Lung microvascular endothelial cell (primary cell): Measurements from ENCODE around the gene KIAA0040. TPM values are rescaled to one million over a fixed set of nuclear protein-coding genes. Genes with fewer than 3 reads are reported as not detected.

Experiments used
- DNase-seq, 2 donors: peaks; one replicate each; pipeline versions ENCODE4 v3.0.0 to v3.0.0-alpha.2; 2010; ENCODE audit warnings: low read depth in 2 of 2
- total RNA-seq: library from RNA; depleted of rRNA; stranded (reverse); fragments of >200 nt; gene quantifications from 2 replicates; pipeline ENCODE4 v1.2.1, GENCODE V29; 2014

KIAA0040 gene
- total RNA-seq, 1 donor from 2014 or later, result 4.2 TPM

GRCh38 chr1:175171036-175171913 lies 21.3 kb downstream of the KIAA0040 start:
- no peak for DNase-seq

GRCh38 chr1:175169286-175170018 lies 23.1 kb downstream of the KIAA0040 start:
- DNase-seq, result peak; percentile 86 to 94

DNA sequence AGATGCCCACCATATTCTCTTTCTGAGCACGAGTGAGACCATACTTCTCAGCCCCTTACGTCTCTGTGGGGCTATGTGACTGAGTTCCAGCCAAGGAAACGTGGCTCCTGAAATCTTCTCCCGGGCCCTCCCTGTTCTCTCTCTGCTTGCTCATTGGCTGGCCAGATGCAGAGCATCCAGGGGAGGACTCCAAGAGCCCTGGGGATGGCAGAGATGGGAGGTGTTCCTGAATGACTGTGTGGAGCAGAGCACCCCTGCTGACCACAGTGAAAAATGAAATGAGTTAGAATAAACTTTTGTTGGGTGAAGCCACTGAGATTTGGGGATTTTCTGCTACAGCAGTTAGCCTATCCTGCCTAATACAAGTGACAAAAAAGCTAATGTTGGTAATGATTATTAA lies 23.8 kb downstream of the KIAA0040 start:
- peak; percentile 35 to 63 for DNase-seq

DNA sequence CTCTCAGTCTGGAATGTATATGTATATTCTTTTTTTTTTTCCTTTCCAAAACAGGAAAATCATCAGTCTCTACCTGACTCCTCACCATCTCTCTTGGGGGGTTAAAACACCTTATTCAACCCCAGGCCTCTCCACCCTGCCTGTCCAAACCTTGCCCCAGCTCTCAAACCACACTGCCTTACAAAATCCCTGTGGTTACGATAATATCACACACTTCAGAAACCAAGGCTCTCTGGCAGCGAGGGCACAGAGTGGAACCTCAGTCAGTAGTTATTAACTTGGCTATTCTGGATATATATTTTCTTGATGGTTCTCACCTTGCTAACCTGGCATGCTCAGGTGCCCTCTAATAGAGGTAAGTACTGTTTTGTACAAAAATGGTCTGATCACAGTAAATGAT lies 24.7 kb downstream of the KIAA0040 start:
- no peak for DNase-seq

DNA sequence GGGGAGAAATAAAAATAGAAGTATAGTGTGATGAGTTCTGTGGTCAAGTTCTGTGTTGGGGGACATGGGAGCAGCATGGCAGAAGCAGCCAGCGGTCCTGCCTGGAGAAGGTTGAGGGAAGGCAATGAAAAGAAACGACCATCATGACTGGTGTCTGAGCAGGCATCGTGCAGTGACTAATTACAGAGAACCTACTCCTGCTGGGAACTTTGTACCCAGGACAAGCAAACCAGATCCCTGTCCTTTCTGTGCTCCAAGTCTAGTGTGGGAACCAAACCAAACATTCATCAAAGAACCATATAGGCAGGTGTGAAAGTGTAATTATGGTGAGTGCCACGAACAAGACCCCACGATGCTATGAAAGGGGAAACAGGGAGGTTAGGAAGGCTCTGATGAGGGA lies 25.8 kb downstream of the KIAA0040 start:
- no peak for DNase-seq

GRCh38 chr1:175164751-175165150 lies 27.8 kb downstream of the KIAA0040 start:
- DNase-seq, result no peak

GRCh38 chr1:175163702-175164101 lies 28.9 kb downstream of the KIAA0040 start:
- DNase-seq, result no peak

DNA sequence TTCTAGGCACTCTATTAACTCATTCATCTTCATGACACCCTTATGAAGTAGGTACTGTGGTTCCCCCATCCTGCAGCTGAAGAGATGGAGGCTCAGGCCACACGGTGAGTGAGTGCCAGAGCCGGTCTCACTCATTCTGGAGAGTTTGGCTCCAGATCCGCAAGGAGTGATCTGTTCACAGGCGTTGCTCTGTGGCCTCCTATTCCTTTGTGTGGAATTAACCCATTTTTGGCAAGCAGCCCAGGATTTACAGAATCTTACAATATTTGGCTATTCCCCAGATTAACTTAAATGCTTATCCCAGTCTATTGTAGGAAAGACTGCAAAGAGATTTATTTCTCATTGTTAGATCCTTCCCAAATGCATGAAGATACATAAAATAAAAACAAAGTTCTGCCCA lies 29.6 kb downstream of the KIAA0040 start:
- DNase-seq, result peak in 1 of 2 donors; percentile 51

GRCh38 chr1:175158170-175158591 lies 34.4 kb downstream of the KIAA0040 start:
- peak in 1 of 2 donors; percentile 33 for DNase-seq

DNA sequence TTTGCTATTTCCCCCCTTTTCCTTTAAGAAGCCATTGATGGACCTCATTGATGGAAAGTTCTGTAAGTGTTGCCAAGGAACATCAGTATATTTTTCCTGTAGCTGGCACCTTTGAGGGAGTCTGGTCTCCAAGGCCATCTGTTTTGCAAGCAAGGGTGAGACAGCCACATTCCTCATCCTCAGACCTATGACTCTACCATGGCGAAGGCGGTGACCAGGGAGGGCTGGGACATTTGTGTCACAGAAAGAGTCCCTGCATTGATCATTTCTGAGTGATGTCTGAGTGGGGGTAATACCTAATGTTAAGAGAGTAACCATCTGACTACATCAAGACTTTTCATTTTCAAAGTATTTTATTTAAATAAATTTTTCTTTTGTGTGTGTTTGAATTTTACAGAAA lies 35.4 kb downstream of the KIAA0040 start:
- DNase-seq, result no peak

DNA sequence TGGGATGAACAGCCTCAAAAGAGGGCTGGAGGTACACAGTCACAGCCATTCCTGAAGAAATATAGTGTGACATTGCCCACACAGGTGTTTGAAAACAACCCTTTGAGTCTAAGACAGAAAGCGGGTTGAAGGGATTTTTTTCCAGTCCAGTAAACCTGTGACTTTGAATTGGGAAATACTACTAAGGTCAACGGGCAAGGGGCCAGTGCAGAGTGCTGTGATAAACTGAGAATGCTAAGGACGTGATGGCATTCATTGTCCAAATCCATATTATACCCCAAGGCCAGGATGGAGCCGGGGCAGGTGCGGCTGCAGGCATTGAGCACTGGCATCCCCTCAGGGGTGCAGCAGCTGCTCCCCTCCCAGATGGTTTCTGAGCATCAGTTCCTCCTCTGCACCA lies 36.6 kb downstream of the KIAA0040 start:
- no peak for DNase-seq

- DNase-seq, result no peak
Measured at GRCh38 chr1:175155473-175155856, 37.1 kb downstream of the KIAA0040 start.

DNA sequence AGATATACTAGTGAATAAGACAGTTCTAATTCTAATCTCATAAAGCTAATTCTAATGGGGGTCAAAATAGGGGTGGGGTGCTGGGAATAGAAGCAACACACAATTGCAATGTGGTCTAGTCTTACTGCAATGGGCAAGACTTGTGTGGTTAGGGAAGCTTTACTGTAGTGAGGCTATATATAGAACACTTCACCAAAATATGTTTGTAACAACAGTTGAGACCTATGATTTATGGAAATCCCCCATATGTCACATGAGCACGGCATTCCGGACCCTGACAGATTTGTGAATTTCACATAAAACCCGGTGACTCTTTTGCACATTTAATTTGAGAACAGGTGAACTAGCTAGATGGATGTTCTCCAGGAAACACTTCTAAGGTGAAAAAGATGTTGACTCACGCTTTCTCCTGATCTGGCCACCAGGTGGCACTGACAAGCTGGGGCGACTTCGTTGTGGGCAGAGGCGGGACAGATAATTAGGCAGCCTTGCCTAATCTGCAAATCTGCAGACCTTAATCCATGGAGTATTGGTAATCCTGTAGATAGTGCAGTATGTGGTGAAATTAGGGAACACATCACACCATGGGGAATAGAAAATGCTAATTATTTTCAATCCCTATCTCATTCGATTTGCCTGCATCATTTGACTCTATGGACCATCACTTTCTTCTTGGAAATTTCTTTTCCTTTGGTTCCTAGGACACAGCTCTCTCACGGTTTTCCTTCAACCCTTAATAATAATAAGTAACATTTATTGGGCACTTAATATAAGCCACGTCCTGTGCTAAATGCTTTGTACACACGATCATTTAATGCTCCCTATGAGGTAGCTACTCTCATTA lies 37.7 kb downstream of the KIAA0040 start:
- peak; percentile 66 to 73 for DNase-seq

- DNase-seq, result peak; percentile 52 to 66
Measured at GRCh38 chr1:175152006-175152652, 40.4 kb downstream of the KIAA0040 start.

DNA sequence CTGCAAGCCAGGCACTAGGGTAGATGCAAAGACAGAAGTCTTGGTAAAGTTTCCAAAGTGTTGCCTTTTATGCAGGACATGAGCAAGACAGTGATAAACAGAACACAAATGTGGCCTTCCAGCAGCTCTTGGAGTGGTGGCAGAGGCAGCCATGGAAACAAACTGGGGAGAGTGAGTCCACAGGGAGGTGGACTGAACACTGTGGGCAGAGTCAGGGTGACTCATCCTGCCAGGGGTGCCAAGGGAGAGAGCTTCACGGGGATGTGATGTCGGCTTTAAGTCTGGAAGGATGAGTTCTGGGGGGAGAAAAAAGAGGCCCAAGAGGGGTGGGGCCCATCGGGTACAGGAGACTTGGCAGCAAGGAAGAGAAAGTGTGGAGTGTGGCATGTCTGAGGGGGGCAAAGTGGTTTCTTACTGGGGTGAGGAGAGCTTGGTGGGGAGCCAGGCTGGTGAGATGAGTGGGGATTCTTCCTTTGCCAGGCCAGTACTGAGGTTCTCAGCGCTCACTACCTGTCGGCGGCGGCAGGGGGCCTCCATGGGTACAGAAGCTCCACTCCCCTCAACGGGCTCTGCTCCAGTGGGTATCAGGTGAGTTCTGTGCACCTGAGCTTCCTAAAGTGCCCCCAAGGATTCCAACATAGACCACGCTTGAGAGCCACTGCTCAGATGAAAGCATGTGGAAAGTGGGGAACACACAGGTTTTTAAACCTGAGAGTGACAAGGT lies 41.8 kb downstream of the KIAA0040 start:
- peak in 1 of 2 donors; percentile 19 for DNase-seq

DNA sequence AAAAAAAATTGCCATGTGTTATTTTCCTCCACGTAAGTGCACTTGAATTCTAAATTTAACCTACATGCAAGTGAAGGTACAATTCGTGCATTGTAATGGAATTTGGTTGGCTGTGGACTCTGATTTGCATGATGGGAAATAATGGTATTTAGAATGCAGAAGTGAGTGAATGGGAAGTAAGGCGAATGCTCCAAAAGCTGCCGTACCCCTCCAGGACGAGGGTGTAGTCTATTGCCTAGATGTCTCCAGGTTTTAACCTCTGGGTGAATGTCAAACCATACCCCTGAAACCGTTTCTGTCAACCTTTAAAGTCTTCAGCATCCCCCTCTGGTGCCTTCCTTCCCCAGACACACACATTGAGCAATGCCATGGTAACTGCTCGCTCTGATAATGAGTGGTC lies 44.5 kb downstream of the KIAA0040 start:
- no peak for DNase-seq

DNA sequence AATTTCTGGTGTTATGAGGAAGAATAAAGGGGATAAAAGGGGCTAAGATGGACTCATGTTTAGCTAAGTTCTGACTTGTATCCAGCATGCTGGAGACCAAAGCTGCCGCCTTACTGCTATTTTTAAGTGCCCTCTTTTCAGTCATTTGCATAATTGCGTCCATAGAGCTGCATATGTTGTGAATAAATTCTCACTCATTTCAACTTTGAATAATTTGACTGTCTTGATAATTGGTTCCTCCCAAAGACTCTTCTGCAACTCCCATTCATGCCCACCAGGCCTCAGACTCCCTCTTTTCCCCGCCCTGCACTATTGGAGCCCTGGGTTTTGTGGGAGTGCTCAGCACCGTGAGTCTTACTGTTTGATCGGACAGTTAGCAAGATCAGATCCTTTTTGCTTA lies 45.0 kb downstream of the KIAA0040 start:
- no peak for DNase-seq

GRCh38 chr1:175146529-175147213 lies 45.9 kb downstream of the KIAA0040 start:
- DNase-seq, result peak; percentile 60 to 71

DNA sequence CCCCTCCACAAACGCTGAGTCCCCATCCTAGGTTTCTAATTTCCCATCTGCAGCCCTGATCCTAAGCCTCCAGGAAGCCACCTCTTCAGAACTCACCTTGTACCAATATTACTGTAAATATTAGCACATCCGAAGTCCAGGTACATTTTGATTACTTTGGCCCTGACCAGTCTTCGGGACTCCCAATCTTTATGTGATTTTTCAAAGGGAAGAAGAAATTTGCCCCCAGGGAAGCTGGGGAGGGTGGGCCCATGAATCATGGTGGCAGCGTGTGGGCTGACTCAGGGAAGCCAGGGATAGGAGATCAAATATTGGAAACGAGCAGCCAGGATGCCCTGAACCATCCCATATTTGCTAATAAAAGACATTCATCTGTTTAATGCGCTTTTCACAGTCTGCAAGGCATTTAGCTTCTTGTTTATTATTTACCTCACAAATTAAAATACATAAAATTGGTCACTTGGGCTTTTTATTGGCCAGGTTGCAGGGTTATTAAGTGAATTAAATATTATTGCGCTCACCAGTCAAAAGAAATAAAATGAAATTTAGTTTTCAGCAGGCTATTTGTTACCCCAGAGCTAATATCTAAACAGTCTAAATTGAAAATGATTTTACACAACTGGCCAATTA lies 46.6 kb downstream of the KIAA0040 start:
- DNase-seq, result no peak
